Astrocyte (in vitro differentiated cells and primary cell): ENCODE results near the gene AEBP2. TPM values are rescaled to one million over a fixed set of nuclear protein-coding genes. Genes with fewer than 3 reads are reported as not detected.

Experiments used
- DNase-seq: peaks from one replicate; pipeline ENCODE4 v3.0.0-alpha.2; 2010; ENCODE audit warnings: low read depth
- FAIRE-seq: peaks from 2 replicates; lab custom pipeline; 2011; peaks lifted over from hg19 to GRCh38; lab: Jason Lieb, UNC
- H2AFZ ChIP-seq: 2 replicates; pipeline ENCODE4 v1.6.0; 2012; ENCODE audit warnings: low read depth, low read length, inconsistent platforms
- H3K27ac ChIP-seq: 2 replicates; pipeline ENCODE4 v1.5.1; 2011; ENCODE audit warnings: low read depth, low read length, inconsistent platforms
- H3K27me3 ChIP-seq: 2 replicates; pipeline ENCODE4 v1.6.0; 2011; ENCODE audit warnings: low read length, inconsistent platforms; ENCODE audit not compliant: insufficient read depth
- H3K36me3 ChIP-seq: 2 replicates; pipeline ENCODE4 v1.5.1; 2011; ENCODE audit warnings: low read length, inconsistent platforms; ENCODE audit not compliant: insufficient read depth
- H3K4me1 ChIP-seq: 2 replicates; pipeline ENCODE4 v1.5.1; 2011; ENCODE audit warnings: low read length, inconsistent platforms; ENCODE audit not compliant: insufficient read depth
- H3K4me2 ChIP-seq: 2 replicates; pipeline ENCODE4 v1.6.0; 2012; ENCODE audit warnings: low read length, inconsistent platforms
- H3K4me3 ChIP-seq: 2 replicates; pipeline ENCODE4 v1.5.1; 2011; ENCODE audit warnings: low read depth, mild to moderate bottlenecking, low read length, inconsistent platforms; ENCODE audit not compliant: insufficient read depth
- H3K79me2 ChIP-seq: 2 replicates; pipeline ENCODE4 v1.6.0; 2012; ENCODE audit warnings: mild to moderate bottlenecking, low read length, inconsistent platforms; ENCODE audit not compliant: insufficient read depth
- H3K9ac ChIP-seq: 2 replicates; pipeline ENCODE4 v1.6.0; 2012; ENCODE audit warnings: mild to moderate bottlenecking, low read length, inconsistent platforms
- H3K9me3 ChIP-seq: 2 replicates; pipeline ENCODE4 v1.5.1; 2012; ENCODE audit warnings: low read depth, mild to moderate bottlenecking, low read length, inconsistent platforms; ENCODE audit not compliant: insufficient read depth
- H4K20me1 ChIP-seq: 2 replicates; pipeline ENCODE4 v1.6.0; 2012; ENCODE audit warnings: low read length, inconsistent platforms; ENCODE audit not compliant: insufficient read depth
- H3K27ac Mint-ChIP-seq: one replicate; pipeline ENCODE4 v1.8.0; 2021; ENCODE audit warnings: mild to moderate bottlenecking, mixed read lengths; ENCODE audit not compliant: unreplicated experiment
- H3K27me3 Mint-ChIP-seq: one replicate; pipeline ENCODE4 v1.8.0; 2021; ENCODE audit warnings: low read depth, mixed read lengths; ENCODE audit not compliant: unreplicated experiment
- H3K36me3 Mint-ChIP-seq: one replicate; pipeline ENCODE4 v1.8.0; 2021; ENCODE audit warnings: low read depth, mixed read lengths; ENCODE audit not compliant: unreplicated experiment
- H3K4me1 Mint-ChIP-seq: one replicate; pipeline ENCODE4 v1.8.0; 2021; ENCODE audit warnings: low read depth, mixed read lengths; ENCODE audit not compliant: unreplicated experiment
- H3K4me3 Mint-ChIP-seq: one replicate; pipeline ENCODE4 v1.8.0; 2021; ENCODE audit warnings: mild to moderate bottlenecking, moderate library complexity, mixed read lengths; ENCODE audit not compliant: unreplicated experiment
- H3K9me3 Mint-ChIP-seq: one replicate; pipeline ENCODE4 v1.8.0; 2021; ENCODE audit warnings: mild to moderate bottlenecking, mixed read lengths; ENCODE audit not compliant: unreplicated experiment
- CTCF ChIP-seq: IDR thresholded peaks from 2 replicates; pipeline ENCODE4 v1.5.1; 2011; ENCODE audit warnings: low read depth, mild to moderate bottlenecking, inconsistent platforms, low read length, moderate library complexity; ENCODE audit not compliant: insufficient read depth
- EZH2 ChIP-seq: IDR thresholded peaks from 2 replicates; pipeline ENCODE4 v1.6.1; 2012; ENCODE audit warnings: mild to moderate bottlenecking, low read length, inconsistent platforms; ENCODE audit not compliant: insufficient read depth
- total RNA-seq: library from RNA; stranded (reverse); gene quantifications from 2 replicates; pipeline ENCODE4 v1.2.1, GENCODE V29; 2021

The AEBP2 gene
- total RNA-seq, 1 donor from 2014 or later: 39.8 TPM

GRCh38 chr12:19506497-19506896 lies 67.2 kb downstream of the AEBP2 start:
- no peaks in the 10 kb centered on the region for H3K4me1 ChIP-seq
- peaks cover 66% of the 10 kb centered on the region for H3K79me2 ChIP-seq
- TF ChIP-seq CTCF (no peak), EZH2 (no peak)
- no peak for FAIRE-seq
- peaks cover 11% of the 10 kb centered on the region for H3K36me3 Mint-ChIP-seq
- peaks cover 6% of the 10 kb centered on the region for H3K4me1 Mint-ChIP-seq
- no peaks in the 10 kb centered on the region for H3K9me3 Mint-ChIP-seq
- H3K4me3 ChIP-seq: no peak overlapping the region
- no peaks in the 10 kb centered on the region for H3K9me3 ChIP-seq
- H3K27me3 Mint-ChIP-seq: no peaks in the 10 kb centered on the region
- no peak overlapping the region for H3K4me3 Mint-ChIP-seq
- peaks cover 2% of the 10 kb centered on the region for H3K36me3 ChIP-seq
- DNase-seq: peak; percentile 45
- H2AFZ ChIP-seq: no peak overlapping the region
- no peak overlapping the region for H3K27ac ChIP-seq
- H4K20me1 ChIP-seq: peaks cover 57% of the 10 kb centered on the region
- peak overlapping the region; percentile 1 for H3K27ac Mint-ChIP-seq
- no peak overlapping the region for H3K9ac ChIP-seq
- H3K27me3 ChIP-seq: no peaks in the 10 kb centered on the region
- no peak overlapping the region for H3K4me2 ChIP-seq

GRCh38 chr12:19507823-19508222 lies 68.5 kb downstream of the AEBP2 start:
- FAIRE-seq (peak; percentile 5), DNase-seq (no peak)
- H3K4me2 ChIP-seq: no peak overlapping the region
- H3K79me2 ChIP-seq: peaks cover 62% of the 10 kb centered on the region
- no peaks in the 10 kb centered on the region for H3K4me1 ChIP-seq
- Mint-ChIP-seq H3K27ac (no peak overlapping the region), H3K4me1 (peaks cover 6% of the 10 kb centered on the region), H3K9me3 (no peaks in the 10 kb centered on the region), H3K27me3 (no peaks in the 10 kb centered on the region), H3K36me3 (peaks cover 8% of the 10 kb centered on the region), H3K4me3 (no peak overlapping the region)
- no peaks in the 10 kb centered on the region for H3K9me3 ChIP-seq
- no peak overlapping the region for H3K4me3 ChIP-seq
- H3K27ac ChIP-seq: no peak overlapping the region
- no peaks in the 10 kb centered on the region for H3K27me3 ChIP-seq
- TF ChIP-seq CTCF (peak; percentile 4), EZH2 (no peak)
- peaks cover 56% of the 10 kb centered on the region for H4K20me1 ChIP-seq
- no peak overlapping the region for H2AFZ ChIP-seq
- H3K9ac ChIP-seq: no peak overlapping the region
- H3K36me3 ChIP-seq: peaks cover 2% of the 10 kb centered on the region

- Histone ChIP-seq H3K4me2 (no peak overlapping the region), H3K79me2 (peaks cover 44% of the 10 kb centered on the region), H4K20me1 (peaks cover 44% of the 10 kb centered on the region), H3K36me3 (peaks cover 5% of the 10 kb centered on the region), H3K27me3 (no peaks in the 10 kb centered on the region), H2AFZ (no peak overlapping the region), H3K27ac (no peak overlapping the region), H3K9ac (no peak overlapping the region), H3K9me3 (no peaks in the 10 kb centered on the region), H3K4me3 (no peak overlapping the region), H3K4me1 (no peaks in the 10 kb centered on the region)
- no peak for TF ChIP-seq CTCF
- TF ChIP-seq EZH2: no peak
- DNase-seq (no peak), FAIRE-seq (no peak)
- Mint-ChIP-seq H3K4me3 (no peak overlapping the region), H3K4me1 (peaks cover 10% of the 10 kb centered on the region), H3K9me3 (no peaks in the 10 kb centered on the region), H3K27me3 (no peaks in the 10 kb centered on the region), H3K36me3 (peaks cover 7% of the 10 kb centered on the region), H3K27ac (no peak overlapping the region)
Observed at GRCh38 chr12:19510461-19510860, 71.2 kb downstream of the AEBP2 start.
